Measurements from ENCODE around the gene PRKCZ. TPM values are rescaled to one million over a fixed set of nuclear protein-coding genes. Genes with fewer than 3 reads are reported as not detected.

PRKCZ gene
- total RNA-seq, 3 donors from 2014 or later (not counting 1 experiment from before 2014, with no cell fraction given), result 25.1 to 37.1 (median 30.5) TPM

- ATAC-seq (peak; percentile 69 to 84 (median 70)), DNase-seq (peak; percentile 89 to 92)
- H3K27ac Mint-ChIP-seq, result peak overlapping the region; percentile 91 to 94
- no peaks in the 10 kb centered on the region for H3K36me3 Mint-ChIP-seq
- no peaks in the 10 kb centered on the region for H3K27me3 ChIP-seq (ENCODE audit: control insufficient read depth, insufficient read depth, low read length)
- H3K27me3 Mint-ChIP-seq (ENCODE audit: low read depth in 2 of 2), result no peaks in the 10 kb centered on the region
- peaks cover 16 to 27% of the 10 kb centered on the region in 2 donors for H3K4me1 Mint-ChIP-seq
- intact Hi-C loops (cut with micrococcal nuclease), result loop anchor here (1.0 to 10.0 kb wide), 4 partner anchors 37 to 450 kb away; no protein-coding TSS in a partner anchor
- H3K9me3 ChIP-seq (ENCODE audit: control insufficient read depth, insufficient read depth, low read length), result no peaks in the 10 kb centered on the region
- H3K4me3 ChIP-seq (ENCODE audit: low read length), result peak overlapping the region; percentile 32
- peak overlapping the region; percentile 90 for H3K4me3 Mint-ChIP-seq
- H3K4me1 ChIP-seq (ENCODE audit: control insufficient read depth, insufficient read depth, low read length), result peaks cover 46% of the 10 kb centered on the region
- peak overlapping the region; percentile 88 for H3K27ac ChIP-seq (ENCODE audit: low read length)
- H3K9me3 Mint-ChIP-seq, result no peaks in the 10 kb centered on the region
- peak; percentile 90 for TF ChIP-seq CTCF (IDR thresholded peaks at IDR 0.05)
- no peaks in the 10 kb centered on the region for H3K36me3 ChIP-seq (ENCODE audit: control insufficient read depth, insufficient read depth, low read length)
- under 1% methylated on average over 35 of the region's 35 CpGs for WGBS (ENCODE audit: insufficient coverage)
These were observed 144.9 kb downstream of the PRKCZ start for GRCh38 chr1:2194898-2195673.

GRCh38 chr1:2195785-2196184, 145.6 kb downstream of the PRKCZ start:
- DNase-seq, result no peak
- intact Hi-C loops (cut with micrococcal nuclease), result loop anchor here (1.0 to 10.0 kb wide), 4 partner anchors 37 to 449 kb away; no protein-coding TSS in a partner anchor
- Mint-ChIP-seq H3K27me3 (ENCODE audit: low read depth in 2 of 2) (no peaks in the 10 kb centered on the region), H3K4me3 (no peak overlapping the region), H3K9me3 (no peaks in the 10 kb centered on the region), H3K4me1 (peaks cover 16 to 29% of the 10 kb centered on the region in 2 donors), H3K27ac (peak overlapping the region; percentile 91 to 94), H3K36me3 (no peaks in the 10 kb centered on the region)
- Histone ChIP-seq H3K4me3 (ENCODE audit: low read length) (no peak overlapping the region), H3K9me3 (ENCODE audit: control insufficient read depth, insufficient read depth, low read length) (no peaks in the 10 kb centered on the region), H3K27me3 (ENCODE audit: control insufficient read depth, insufficient read depth, low read length) (no peaks in the 10 kb centered on the region), H3K4me1 (ENCODE audit: control insufficient read depth, insufficient read depth, low read length) (peaks cover 48% of the 10 kb centered on the region), H3K27ac (ENCODE audit: low read length) (peak overlapping the region; percentile 88), H3K36me3 (ENCODE audit: control insufficient read depth, insufficient read depth, low read length) (no peaks in the 10 kb centered on the region)
- 84% methylated on average over 11 of the region's 11 CpGs for WGBS (ENCODE audit: insufficient coverage)
- no peak for TF ChIP-seq CTCF (IDR thresholded peaks at IDR 0.05)
- ATAC-seq, result no peak

- Mint-ChIP-seq H3K4me3 (no peak overlapping the region), H3K27me3 (ENCODE audit: low read depth in 2 of 2) (no peaks in the 10 kb centered on the region), H3K4me1 (peaks cover 16 to 29% of the 10 kb centered on the region in 2 donors), H3K9me3 (no peaks in the 10 kb centered on the region), H3K27ac (peak overlapping the region; percentile 40 to 91), H3K36me3 (no peaks in the 10 kb centered on the region)
- no peaks in the 10 kb centered on the region for H3K36me3 ChIP-seq (ENCODE audit: control insufficient read depth, insufficient read depth, low read length)
- H3K27me3 ChIP-seq (ENCODE audit: control insufficient read depth, insufficient read depth, low read length), result no peaks in the 10 kb centered on the region
- H3K27ac ChIP-seq (ENCODE audit: low read length), result no peak overlapping the region
- peaks cover 53% of the 10 kb centered on the region for H3K4me1 ChIP-seq (ENCODE audit: control insufficient read depth, insufficient read depth, low read length)
- TF ChIP-seq CTCF (IDR thresholded peaks at IDR 0.05), result no peak
- DNase-seq, result no peak
- ATAC-seq, result no peak
- no peak overlapping the region for H3K4me3 ChIP-seq (ENCODE audit: low read length)
- WGBS (ENCODE audit: insufficient coverage), result 96% methylated on average over 17 of the region's 17 CpGs
- intact Hi-C loops (cut with micrococcal nuclease), result loop anchor here (5.0 to 10.0 kb wide), 3 partner anchors 35 to 448 kb away; no protein-coding TSS in a partner anchor
- H3K9me3 ChIP-seq (ENCODE audit: control insufficient read depth, insufficient read depth, low read length), result no peaks in the 10 kb centered on the region
These were observed 146.9 kb downstream of the PRKCZ start for GRCh38 chr1:2196901-2197638.
